Keratinocyte (primary cell): Measurements from ENCODE around the gene CPAMD8.

Source experiments
- EZH2 ChIP-seq: IDR thresholded peaks from one replicate; pipeline ENCODE4 v1.6.1; 2012; ENCODE audit warnings: inconsistent platforms, mild to moderate bottlenecking, low read length, moderate library complexity
- TF ChIP-seq, protein P1 (sequence below), 3 experiments: IDR thresholded peaks in 1 of 3; conservative IDR thresholded peaks in 1 of 3; optimal IDR thresholded peaks in 1 of 3; 2 replicates in 2 of 3; 3 replicates in 1 of 3; pipeline versions ENCODE3 to v1.5.1; 2011; ENCODE audit warnings: low read length in 3 of 3, mild to moderate bottlenecking in 3 of 3, moderate library complexity in 2 of 3, control low read depth in 1 of 3, inconsistent platforms in 1 of 3; ENCODE audit not compliant: insufficient read depth in 2 of 3; ENCODE audit errors: extremely low read depth in 1 of 3

- TF ChIP-seq, protein P1, sequence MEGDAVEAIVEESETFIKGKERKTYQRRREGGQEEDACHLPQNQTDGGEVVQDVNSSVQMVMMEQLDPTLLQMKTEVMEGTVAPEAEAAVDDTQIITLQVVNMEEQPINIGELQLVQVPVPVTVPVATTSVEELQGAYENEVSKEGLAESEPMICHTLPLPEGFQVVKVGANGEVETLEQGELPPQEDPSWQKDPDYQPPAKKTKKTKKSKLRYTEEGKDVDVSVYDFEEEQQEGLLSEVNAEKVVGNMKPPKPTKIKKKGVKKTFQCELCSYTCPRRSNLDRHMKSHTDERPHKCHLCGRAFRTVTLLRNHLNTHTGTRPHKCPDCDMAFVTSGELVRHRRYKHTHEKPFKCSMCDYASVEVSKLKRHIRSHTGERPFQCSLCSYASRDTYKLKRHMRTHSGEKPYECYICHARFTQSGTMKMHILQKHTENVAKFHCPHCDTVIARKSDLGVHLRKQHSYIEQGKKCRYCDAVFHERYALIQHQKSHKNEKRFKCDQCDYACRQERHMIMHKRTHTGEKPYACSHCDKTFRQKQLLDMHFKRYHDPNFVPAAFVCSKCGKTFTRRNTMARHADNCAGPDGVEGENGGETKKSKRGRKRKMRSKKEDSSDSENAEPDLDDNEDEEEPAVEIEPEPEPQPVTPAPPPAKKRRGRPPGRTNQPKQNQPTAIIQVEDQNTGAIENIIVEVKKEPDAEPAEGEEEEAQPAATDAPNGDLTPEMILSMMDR (optimal IDR thresholded peaks at IDR 0.05 in 1 of 3, IDR thresholded peaks at IDR 0.05 in 1 of 3, conservative IDR thresholded peaks at IDR 0.05 in 1 of 3; ENCODE audit: extremely low read depth in 1 of 3, insufficient read depth in 2 of 3, low read length in 3 of 3): no peak
- TF ChIP-seq EZH2: no peak
Observed at GRCh38 chr19:16892868-16893685, 133.5 kb downstream of the CPAMD8 start.
